ENCODE results near the gene VHLL.

Gene VHLL

DNA sequence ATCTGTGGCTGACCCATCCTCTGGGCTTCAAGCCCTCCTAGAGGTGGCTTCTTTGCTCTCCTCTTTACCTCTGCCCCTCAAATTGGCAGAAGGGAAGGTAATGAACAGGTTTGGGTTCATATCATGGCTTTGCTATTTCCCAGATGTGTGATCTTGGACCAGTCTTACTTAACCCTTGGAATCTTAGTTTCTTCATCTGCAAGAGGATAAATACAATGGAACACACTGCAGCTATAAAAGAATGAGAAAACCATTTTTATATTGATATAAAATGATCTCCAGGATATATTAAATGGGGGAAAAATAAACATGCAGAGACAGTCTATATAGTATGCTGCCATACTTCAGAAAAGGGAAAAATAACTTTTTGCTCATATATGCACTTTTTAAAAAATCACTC is 9.2 kb downstream of the VHLL start:
- no peak for DNase-seq

GRCh38 chr1:156286061-156286460 is 13.0 kb downstream of the VHLL start:
- DNase-seq = no peak

- DNase-seq = no peak
These were observed 13.7 kb downstream of the VHLL start for GRCh38 chr1:156285437-156285836.

GRCh38 chr1:156284757-156285156 is 14.3 kb downstream of the VHLL start:
- no peak for DNase-seq

DNA sequence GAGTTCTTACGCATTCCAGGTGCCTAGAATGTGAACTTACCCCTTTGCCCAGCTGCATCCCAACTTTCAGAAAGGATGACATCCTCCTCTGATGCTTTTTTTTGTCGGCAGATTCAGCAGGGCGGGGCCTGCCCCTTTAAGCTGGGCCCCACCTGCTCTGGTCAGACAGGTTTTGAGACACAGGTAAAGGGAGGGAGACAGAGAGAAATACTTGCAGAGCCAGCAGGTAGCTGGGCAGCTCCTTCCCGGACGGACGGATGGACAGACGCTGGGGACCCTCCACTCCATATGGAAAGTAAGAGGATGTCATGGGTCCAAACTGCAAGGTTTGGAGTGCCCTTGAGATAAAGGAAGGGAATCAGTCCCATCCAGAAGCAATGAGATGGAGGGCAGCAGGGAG is 15.0 kb downstream of the VHLL start, which contains the start of gene TMEM79:
Gene TMEM79, plus strand, starts transcription at position 214 of the 400 bp plus-strand sequence. CDS start 902 bp downstream, outside the sequence.
- DNase-seq = no peak

- DNase-seq = no peak
These were observed 15.6 kb downstream of the VHLL start for GRCh38 chr1:156283521-156283920.

- DNase-seq = peak; percentile 95 to 97
These were observed 16.5 kb downstream of the VHLL start, which contains the start of gene SMG5 for GRCh38 chr1:156282479-156283222. Gene SMG5, minus strand, starts transcription at chr1:156282825. Its CDS starts 145 bp downstream, at chr1:156282680.

- peak in 1 of 2 experiments; percentile 8 for DNase-seq
These were observed 17.2 kb downstream of the VHLL start for GRCh38 chr1:156281693-156282478.

GRCh38 chr1:156281281-156281680 is 17.8 kb downstream of the VHLL start:
- DNase-seq = no peak

DNA sequence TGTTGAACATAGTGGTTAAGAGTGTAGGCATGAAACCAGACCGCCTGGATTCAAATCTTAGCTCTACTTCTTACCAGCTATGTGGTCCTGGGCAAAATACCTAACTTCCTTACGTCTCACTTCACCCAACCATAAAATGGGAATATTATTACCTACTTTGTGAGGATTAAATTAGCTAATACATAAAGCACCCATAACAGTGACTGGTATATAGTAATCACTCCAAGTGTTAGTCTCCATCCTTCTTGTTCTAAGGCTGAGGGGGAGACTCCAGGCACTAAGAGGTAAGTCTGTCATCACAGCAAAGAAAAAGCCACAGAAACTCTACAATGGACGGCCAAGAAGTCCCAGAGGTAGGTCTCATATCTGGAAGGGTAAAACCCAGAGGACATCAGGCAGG is 19.3 kb downstream of the VHLL start:
- DNase-seq = no peak

GRCh38 chr1:156276966-156277381 is 22.1 kb downstream of the VHLL start:
- DNase-seq = no peak

DNA sequence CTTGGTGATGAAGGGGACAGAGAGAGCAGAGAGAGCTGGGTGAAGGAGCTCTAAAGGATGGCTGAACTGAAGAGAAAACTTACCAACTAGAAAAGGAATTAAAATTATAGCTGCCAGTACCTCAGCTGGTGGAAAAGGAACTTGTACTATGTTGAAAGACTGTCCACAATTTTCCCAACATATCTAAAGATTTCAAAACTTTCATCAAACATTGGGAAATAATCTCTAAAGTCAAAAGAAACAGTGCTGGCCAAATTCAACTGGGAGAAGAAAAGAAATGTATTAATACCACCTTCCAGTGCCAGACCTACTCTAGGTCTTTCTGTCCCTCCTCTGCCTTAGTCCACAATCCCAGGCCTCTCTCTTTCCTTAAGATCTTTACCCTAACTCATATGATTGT is 22.6 kb downstream of the VHLL start:
- no peak for DNase-seq

DNA sequence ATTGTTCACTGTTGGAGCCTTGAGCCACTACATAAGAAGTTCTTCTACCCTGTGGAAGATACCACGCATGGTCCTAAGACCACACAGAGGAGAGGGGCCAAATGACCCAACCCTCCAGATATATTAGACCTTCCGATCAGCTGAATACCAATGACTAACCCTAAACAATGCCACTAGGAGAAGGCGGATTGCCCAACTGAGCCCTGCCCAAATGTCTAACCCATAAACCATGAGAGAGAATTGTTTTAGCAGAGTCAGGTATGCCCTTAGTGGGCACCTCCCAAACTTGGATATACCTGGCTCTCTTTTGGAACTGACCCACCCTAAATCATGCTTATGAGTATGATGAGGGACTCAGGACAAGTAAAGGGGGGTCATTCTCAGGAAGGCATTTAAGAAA is 28.8 kb downstream of the VHLL start:
- DNase-seq = no peak

GRCh38 chr1:156268336-156268735 is 30.8 kb downstream of the VHLL start:
- no peak for DNase-seq

- DNase-seq = no peak
These were observed 33.1 kb downstream of the VHLL start for GRCh38 chr1:156266051-156266450.

GRCh38 chr1:156263288-156263655 is 35.8 kb downstream of the VHLL start:
- DNase-seq = no peak

- DNase-seq = no peak
These were observed 36.4 kb downstream of the VHLL start for GRCh38 chr1:156262461-156263287.

DNA sequence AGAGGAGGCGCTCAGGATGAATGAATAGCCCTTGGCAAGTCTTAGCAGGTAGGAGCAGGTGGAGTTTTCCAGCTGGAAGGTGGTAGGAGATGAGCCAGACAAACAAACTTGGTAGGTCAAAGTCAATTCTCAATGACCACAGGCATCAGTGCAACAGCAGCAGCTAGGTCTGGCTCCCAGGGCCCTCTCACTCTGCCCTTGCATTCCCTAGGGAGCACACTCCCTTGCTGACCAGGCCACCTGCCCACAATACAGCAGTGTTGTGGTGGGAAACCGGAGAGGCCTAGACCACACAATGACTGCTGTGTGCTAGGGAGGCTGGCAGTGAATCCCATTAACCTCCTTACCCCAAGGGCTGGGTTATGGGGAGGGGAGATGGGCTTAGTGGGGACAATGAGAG is 38.2 kb downstream of the VHLL start:
- no peak for DNase-seq

DNA sequence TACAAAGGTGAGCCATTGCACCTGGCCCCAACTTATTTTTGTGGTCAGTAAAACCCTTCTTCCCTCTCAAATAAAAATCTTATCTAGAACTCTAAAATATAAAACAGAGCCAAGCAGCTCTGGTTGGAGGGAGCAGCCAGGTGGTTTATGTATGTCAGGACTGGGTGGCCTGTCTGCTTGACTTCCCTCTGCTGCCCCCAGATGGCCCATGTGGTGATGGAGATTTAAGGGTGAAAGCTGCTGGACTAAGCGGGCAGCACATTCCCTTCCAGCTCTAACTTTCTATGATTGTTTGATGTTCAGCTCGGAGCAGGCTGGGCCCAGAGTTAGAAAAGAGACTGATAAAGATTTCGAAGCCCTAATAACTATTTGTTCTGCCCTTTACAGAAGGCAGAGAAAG is 39.3 kb downstream of the VHLL start:
- DNase-seq = peak in 1 of 2 experiments; percentile 12

- DNase-seq = no peak
These were observed 40.2 kb downstream of the VHLL start for GRCh38 chr1:156258859-156259258.

- no peak for DNase-seq
These were observed 41.4 kb downstream of the VHLL start for GRCh38 chr1:156257711-156258110.

DNA sequence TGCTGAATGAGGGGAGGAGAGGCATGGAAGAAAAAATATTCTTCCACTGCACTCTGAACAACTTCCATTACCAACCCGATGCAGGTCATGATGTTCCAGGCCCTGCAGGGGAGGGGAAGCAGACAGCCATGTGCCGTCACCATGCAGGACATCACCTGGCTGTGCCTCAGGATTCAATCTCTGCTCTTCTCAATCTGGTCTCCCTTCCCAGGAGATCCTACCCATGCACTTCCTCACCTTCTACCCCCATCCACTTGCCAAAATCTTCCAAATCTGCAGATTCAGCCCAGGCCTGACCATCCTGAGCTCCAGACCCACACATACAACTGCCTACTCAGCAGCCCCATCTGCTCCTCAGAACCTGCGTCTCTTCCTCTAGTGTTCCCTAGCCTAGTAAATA is 45.5 kb downstream of the VHLL start:
- no peak for DNase-seq

DNA sequence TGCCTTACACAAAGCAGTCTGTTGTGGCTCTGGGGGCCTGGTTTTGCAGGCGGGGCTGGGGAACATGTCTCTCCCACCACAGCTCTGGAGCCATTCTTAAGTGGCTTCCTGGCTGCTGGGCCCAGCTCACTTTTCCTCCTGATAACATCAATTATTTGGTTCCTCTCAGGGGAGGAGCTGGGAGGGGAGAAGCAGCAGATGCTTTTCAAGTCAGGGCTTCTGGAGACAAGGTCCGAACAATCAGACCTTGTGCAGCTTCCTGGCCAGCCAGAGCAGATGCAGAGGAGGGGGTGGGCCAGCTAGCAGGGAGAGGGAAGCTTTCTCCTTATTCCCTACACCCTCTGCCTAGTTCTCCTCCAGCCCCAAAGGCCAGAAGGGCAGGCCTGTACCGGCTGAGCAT is 47.6 kb downstream of the VHLL start:
- no peak for DNase-seq

Data from NCI-H1930 (cell line).